Transverse colon (tissue), 4 donors: ENCODE results near the gene CRADD.

Experiments used
- CTCF ChIP-seq, 5 experiments: fragments of 200-600 bp in 3 of 5; fragments of 450-650 bp in 2 of 5; sonication (generic) in 3 of 5; IDR thresholded peaks; 1 replicate in 2 of 5; 2 replicates in 3 of 5; pipeline ENCODE4 v1.5.1; 2016 to 2017; ENCODE audit warnings: antibody characterized with exemption in 5 of 5, inconsistent platforms in 3 of 5, mild to moderate bottlenecking in 2 of 5, moderate library complexity in 1 of 5
- POLR2A ChIP-seq: fragments of 450-650 bp; IDR thresholded peaks from one replicate; pipeline ENCODE4 v1.6.1; 2016; ENCODE audit warnings: antibody characterized with exemption, mild to moderate bottlenecking, moderate library complexity
- POLR2AphosphoS5 ChIP-seq, 3 donors: sonication (generic); formaldehyde crosslinking; IDR thresholded peaks; one replicate each; pipeline ENCODE4 v1.6.1; 2016; ENCODE audit warnings: antibody characterized with exemption in 3 of 3

GRCh38 chr12:93824514-93825500, 147.6 kb downstream of the CRADD start:
- TF ChIP-seq CTCF (IDR thresholded peaks at IDR 0.05) = no peak
- no peak for TF ChIP-seq POLR2AphosphoS5 (IDR thresholded peaks at IDR 0.05)
- no peak for TF ChIP-seq POLR2A
